HG03139 (cell line): ENCODE results near the gene FAM210A.
"Not testable (repeated sequence)": the region's sequence is repeated elsewhere in the genome, so short reads cannot be mapped to it uniquely, and the experiment has no call there.

Experiments
- ATAC-seq: cut with Tn5 transposase; IDR thresholded peaks from one replicate; pipeline ENCODE4 v1.9.1; 2021; ENCODE audit not compliant: unreplicated experiment

Gene FAM210A, protein sequence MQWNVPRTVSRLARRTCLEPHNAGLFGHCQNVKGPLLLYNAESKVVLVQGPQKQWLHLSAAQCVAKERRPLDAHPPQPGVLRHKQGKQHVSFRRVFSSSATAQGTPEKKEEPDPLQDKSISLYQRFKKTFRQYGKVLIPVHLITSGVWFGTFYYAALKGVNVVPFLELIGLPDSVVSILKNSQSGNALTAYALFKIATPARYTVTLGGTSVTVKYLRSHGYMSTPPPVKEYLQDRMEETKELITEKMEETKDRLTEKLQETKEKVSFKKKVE

DNA sequence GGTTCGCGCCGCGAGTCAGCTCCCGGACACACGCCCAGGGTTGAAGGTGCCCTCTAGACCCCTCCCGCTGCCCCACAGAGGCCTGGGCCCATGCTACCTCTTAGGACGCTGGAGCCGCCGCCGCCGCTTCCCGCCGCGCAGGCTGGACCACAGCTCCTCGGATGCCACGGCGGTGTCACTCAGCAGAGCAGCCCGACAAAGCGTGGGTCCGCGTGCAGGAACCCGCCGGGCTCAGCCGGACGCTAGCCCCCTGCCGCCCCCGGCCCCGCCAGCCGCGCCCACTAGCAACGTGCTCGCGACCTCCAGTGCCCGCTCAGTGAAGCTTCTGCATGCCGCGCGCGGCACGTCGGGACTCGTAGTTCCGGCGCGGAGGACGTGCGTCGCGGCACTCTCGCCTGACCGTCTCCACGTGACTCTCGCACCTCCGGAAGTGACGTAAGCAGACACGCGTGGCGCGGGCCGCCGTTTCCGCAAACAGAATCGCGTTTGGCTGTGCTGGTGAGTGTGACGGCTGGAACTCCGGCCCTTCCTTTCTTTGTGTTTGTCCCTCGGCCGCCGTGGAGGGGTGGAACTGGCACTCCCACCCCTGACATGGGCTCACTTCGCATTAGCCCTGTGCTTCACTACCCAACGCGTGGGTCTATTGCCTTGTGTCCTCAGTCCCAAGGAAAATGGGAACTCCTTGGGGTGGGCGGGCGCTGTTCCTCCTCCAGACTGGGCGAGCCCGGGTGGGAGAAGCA is at the start of gene FAM210A, which contains the start of gene RNMT:
FAM210A (minus strand) TSS at position 327 of the 740 bp plus-strand sequence. CDS start 44,481 bp downstream, outside the sequence.
RNMT (plus strand) TSS at position 442 of the 740 bp plus-strand sequence. CDS start 4,845 bp downstream, outside the sequence.
- peak; percentile 93 for ATAC-seq

GRCh38 chr18:13775058-13775457 is 48.7 kb upstream of the FAM210A start:
- ATAC-seq, result no peak

GRCh38 chr18:13762690-13763439 is 36.5 kb upstream of the FAM210A start:
- ATAC-seq, result no peak

- no peak for ATAC-seq
Observed at GRCh38 chr18:13760047-13760446, 33.7 kb upstream of the FAM210A start.

- no peak for ATAC-seq
Observed at GRCh38 chr18:13758622-13759021, 32.3 kb upstream of the FAM210A start.

DNA sequence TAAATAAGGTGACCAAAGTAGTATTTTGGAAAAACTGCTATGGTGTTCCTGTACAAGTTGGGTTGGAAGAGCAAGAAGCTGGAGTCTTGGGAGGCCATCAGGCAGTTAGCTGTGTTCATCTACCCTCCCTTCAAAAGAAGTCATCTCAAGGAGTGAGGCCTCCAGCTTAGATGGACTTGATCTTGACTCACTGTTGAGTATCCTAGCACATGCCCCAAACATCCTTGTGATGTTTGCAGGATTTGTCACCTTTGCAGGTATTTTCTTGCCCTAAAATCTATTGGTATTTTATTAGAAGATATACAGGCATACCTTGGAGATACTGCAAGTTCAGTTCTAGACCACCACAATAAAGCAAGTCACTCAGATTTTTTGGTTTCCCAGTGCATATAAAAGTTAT is 30.3 kb upstream of the FAM210A start:
- ATAC-seq, result no peak

GRCh38 chr18:13756261-13756660 is 29.9 kb upstream of the FAM210A start:
- ATAC-seq, result no peak

DNA sequence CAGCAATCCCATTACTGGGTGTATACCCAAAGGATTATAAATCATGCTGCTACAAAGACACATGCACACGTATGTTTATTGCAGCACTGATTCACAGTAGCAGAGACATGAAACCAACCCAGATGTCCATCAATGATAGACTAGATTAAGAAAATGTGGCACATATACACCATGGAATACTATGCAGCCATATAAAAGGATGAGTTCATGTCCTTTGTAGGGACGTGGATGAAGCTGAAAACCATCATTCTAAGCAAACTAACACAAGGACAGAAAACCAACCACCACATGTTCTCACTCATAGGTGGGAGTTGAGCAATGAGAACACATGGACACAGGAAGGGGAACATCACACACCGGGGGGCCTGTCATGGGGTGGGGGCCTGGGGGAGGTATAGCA is 25.2 kb upstream of the FAM210A start:
- ATAC-seq, result not testable (repeated sequence)

- no peak for ATAC-seq
Observed at GRCh38 chr18:13746633-13747032, 20.3 kb upstream of the FAM210A start.

- no peak for ATAC-seq
Observed at GRCh38 chr18:13745696-13746095, 19.3 kb upstream of the FAM210A start.

GRCh38 chr18:13735681-13736080 is 9.3 kb upstream of the FAM210A start:
- no peak for ATAC-seq

- ATAC-seq, result no peak
Observed at GRCh38 chr18:13730481-13730880, 4.1 kb upstream of the FAM210A start.

DNA sequence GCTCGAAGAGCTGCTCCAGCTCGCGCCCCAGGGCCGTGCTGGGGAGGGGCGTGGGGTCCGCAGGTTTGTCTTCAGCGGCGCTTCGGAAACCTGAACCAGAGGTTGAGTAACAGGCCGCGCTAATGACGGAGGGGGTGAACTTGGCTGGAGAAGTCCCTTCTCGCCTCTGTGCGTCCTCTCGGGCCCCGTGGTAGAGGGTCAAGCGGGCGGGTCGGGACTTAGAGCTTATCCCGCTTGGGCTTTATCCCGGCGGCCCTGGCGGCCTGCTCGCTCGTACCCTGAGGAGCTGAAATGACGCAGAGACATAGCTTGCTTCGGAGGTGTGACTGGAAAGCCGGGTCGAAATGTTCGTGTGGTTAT is 594 bp upstream of the FAM210A start:
- peak; percentile 11 for ATAC-seq

- peak; percentile 5 for ATAC-seq
Observed at GRCh38 chr18:13725566-13726231, 659 bp downstream of the FAM210A start.

DNA sequence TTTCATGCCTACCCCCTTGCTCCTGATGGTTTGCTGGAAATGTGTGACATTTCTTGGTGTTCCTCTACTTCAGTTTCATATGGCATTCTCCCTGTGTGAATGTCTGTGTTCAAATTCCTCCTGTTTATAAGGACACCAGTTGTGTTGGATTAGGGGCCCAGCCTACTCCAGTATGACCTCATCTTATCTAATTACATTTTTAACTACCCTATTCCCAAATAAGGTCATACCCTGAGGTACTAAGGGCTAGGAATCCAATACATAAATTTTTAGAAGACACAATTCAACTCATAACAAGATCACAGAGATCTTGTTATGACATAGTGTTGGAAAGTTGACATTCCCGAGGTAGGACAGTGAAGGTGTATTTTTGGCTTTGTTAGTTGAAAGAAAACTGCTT is 5.5 kb downstream of the FAM210A start:
- ATAC-seq, result no peak

- no peak for ATAC-seq
Observed at GRCh38 chr18:13720123-13720522, 6.2 kb downstream of the FAM210A start.

DNA sequence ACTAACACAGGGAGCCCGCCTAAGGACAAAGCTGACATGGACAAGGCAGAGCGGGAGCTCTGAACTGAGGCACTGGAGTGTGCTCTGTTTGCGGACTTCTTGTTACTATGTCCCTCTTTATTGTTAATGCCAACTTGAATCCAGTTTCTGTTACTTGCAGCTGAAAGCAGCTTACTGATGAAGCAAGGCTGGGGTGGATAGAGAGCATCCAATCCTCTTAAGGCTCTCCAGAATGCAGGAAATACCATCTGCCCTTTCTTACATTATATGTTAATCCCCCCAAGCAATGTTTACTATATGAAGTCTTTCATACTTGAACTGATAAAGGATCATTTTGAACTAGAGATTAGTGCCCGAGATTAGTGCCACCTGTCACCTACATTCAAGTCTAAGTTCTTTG is 9.4 kb downstream of the FAM210A start:
- no peak for ATAC-seq

GRCh38 chr18:13715330-13715729 is 11.0 kb downstream of the FAM210A start:
- ATAC-seq, result no peak

DNA sequence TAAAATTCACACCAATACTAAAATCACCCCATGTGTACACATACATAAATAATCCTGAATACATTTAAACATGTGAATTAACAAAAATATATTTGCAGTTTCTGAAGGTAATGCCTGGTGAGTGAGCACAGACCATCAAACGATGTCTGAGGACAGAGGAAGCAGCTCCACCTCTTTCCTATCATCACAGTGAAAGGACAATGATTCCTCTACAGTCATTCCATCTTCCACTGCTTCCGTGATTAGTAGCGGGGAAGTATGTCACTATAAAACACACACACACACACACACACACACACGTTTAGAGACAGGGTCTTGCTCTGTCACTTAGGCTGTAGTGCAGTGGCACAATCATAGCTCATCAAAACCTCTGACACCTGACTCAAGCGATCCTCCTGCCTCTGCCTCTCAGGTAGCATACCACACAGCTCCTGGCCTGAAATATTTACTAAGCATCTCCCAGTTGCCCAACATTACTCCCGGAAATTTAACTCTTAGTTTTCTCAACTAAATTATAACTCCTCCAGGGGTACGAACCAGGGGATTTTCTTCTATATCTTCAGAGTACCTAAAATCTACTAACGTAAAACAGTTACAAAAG is 12.8 kb downstream of the FAM210A start:
- ATAC-seq, result no peak

DNA sequence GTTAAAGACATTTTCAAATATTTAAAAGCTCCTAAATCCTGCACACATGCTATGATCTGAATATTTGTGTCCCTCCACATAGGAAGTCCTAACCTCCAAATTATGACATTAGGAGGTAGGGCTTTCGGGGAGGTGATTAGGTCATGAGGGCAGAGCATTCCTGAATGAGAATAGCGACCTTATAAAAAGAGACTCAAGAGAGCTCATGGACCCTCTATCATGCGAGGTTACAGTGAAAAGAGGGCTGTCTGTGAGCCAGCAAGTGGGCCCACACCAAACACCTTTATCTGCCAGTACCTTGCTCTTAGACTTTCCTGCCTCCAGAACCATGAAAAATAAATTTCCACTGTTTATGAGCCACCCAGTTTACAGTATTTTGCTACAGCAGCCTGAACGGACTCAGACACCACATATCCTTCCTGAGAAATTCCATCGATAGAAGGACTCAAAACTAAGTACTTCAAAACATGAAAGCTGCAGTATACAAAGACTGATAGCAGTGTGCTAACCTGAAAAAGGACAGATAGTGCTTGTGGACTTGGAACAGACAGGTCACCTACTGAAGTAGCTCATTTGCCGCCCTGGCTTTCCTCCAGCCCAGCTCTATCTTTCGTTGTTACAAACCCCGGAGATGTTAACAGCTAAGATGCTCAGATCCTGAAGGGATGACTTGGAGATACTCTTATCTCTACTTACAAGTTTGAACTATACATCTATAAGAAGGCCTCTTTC is 13.8 kb downstream of the FAM210A start:
- ATAC-seq, result no peak
